Sciatic nerve (tissue), 1 donor: ENCODE data around the gene ATP2B2. TPM values are rescaled to one million over a fixed set of nuclear protein-coding genes. Genes with fewer than 3 reads are reported as not detected.

Experiments used
- microRNA-seq: library from miRNA; unstranded; fragments of <30 nt; microRNA quantifications from one replicate; pipeline ENCODE4 v1.2.0, GENCODE V29; 2020
- total RNA-seq: library from RNA; stranded (reverse); fragmentation: NEBNext Ultra II Directional; extraction: Animal tissue kit (Norgen Biotek cat#: 25700); gene quantifications from one replicate; pipeline ENCODE4 v1.2.1, GENCODE V29; 2021
- donor health status: DM: no; HTN: no; CAD: no.

The ATP2B2 gene
- total RNA-seq, 1 donor from 2014 or later: 1.4 TPM

Small RNA genes within 50 kb of the gene (microRNA-seq; reads per million reads assigned to microRNA genes)
- gene MIR378B (not detected), gene MIR885 (2.5 reads per million)

Other genes with a start within 250 kb of the ATP2B2 start
- 2.1 TPM for gene GHRL, start 212.6 kb downstream of the ATP2B2 start, total RNA-seq
- gene SEC13, start 184.5 kb downstream of the ATP2B2 start, total RNA-seq: 65.4 TPM